ENCODE data around the gene EMX2.

- TF ChIP-seq SP1 (IDR thresholded peaks at IDR 0.05) (no peak), ZNF384 (IDR thresholded peaks at IDR 0.05) (no peak), FOXK2 (IDR thresholded peaks at IDR 0.05) (no peak), HDGF (IDR thresholded peaks at IDR 0.05; ENCODE audit: borderline replicate concordance) (no peak), ELF4 (IDR thresholded peaks at IDR 0.05) (no peak), FOXM1 (IDR thresholded peaks at IDR 0.05; ENCODE audit: borderline replicate concordance) (no peak)
Measured at GRCh38 chr10:117549100-117549585, 6.6 kb downstream of the EMX2 start.

Data from HEK293T (cell line).